Activated gamma-delta T cell treated with anti-CD3 and anti-CD28 coated beads, Interleukin-2, amount 50 U/mL, for 16 hours (primary cell): ENCODE results near the gene CELSR3.

Source experiments
- DNase-seq: peaks from one replicate; pipeline ENCODE4 v3.0.0-alpha.2; 2020; ENCODE audit warnings: low read depth

The CELSR3 gene

DNA sequence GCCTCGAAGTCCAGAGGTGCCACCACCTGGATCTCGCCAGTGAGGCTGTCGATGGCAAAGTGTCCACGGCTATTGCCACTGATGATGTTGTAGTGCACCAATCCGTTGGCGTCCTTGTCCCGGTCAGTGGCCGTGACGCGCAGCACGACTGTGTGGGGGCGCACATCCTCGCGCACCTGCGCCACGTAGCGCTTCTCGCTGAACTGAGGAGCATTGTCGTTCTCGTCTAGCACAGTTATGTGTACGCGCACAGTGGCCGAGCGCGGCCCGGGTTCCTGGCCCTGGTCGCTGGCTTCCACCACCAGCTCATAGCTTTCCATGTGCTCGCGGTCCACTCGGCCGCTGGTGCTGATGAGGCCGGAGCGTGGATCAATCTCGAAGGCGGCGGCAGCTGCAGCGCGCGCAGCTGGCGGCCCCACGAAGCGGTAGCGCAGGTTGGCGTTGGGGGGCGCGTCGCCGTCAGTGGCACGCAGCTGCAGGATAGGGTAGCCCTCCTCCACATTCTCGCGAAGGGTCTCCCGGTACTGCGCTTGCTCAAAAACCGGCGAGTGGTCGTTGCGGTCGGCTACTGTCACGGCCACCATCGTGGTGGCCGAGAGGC is 1.8 kb downstream of the CELSR3 start:
- no peak for DNase-seq

DNA sequence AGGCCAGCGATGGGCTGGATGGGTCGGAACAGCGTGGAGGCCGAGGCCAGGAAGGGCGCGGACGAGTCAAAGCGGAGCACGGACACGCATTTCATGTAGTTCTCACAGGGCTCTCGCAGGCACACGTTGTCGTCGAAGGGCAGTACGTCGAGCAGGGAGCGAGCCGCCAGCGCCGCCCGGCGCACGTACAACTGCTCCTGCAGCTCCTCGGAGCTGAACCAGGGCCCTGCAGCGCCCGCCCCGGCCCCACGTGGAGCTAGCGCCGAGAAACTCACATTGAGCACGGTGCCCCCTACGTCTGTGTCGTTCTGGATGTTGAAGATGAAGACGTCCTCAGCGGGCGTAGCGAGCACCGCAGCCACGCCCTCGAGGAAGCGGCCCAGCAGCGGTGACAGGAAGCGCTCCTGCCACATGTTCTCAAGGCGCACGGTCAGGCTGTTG is 5.8 kb downstream of the CELSR3 start:
- no peak for DNase-seq

GRCh38 chr3:48656061-48656840 is 6.4 kb downstream of the CELSR3 start:
- peak; percentile 72 for DNase-seq

DNA sequence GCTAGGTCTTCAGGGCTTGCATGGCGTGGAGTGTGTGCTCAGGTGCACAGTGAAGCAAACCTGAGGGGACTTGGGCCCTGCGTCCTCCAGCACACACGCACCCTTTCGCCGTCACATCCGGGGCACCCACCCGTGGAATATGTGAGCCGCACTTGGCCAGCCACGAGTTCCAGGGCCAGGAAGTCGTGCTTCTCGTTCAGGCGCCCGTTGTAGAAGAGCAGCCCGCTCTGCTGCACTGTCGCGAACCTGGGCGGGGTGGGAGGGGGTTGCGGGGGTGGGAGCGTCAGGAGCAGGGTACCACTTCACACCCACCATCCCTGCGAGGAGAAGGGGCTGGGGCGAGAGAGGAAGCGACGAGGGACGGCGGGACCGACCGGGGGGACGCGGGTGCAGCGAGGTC is 7.1 kb downstream of the CELSR3 start:
- DNase-seq: peak; percentile 35

DNA sequence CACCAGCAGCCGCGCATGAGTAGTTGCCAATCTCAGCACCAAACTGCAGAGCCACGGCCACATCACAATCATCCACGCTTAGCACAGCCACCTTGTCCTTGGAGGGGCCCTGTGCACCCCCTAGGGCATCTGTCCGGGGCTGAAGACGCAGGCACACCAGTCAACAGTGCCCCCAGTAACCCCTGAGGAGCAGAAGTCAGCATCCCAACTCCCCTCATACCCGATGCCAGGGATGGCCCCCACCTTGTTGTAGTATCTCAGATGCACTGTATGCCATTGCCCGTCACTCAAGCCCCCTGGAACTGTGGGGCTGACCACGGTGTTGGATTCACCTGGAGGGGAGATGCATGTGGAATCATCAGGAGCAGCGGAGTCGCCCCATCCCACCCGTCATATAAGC is 7.6 kb downstream of the CELSR3 start:
- no peak for DNase-seq

- no peak for DNase-seq
Observed at GRCh38 chr3:48652923-48653715, 9.6 kb downstream of the CELSR3 start.

DNA sequence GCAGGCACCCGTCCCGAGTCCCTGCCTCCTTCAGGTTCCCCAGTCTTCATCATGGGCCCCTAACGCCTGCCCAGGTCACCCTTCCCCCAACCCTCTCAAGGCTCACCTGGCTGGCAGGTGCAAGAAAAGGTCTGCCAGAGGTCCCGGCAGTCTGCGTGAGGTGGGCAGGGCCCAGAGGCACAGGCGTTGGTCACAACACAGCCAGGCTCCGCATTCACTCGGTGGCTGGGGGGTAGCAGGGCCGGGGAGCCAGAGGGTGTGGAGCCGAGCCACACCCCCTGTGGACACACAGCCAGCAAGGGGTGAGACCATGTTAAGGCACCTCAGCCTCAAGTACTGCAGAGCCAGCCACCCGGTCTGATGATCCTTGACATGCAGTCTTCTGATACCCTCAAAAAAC is 10.9 kb downstream of the CELSR3 start:
- no peak for DNase-seq

GRCh38 chr3:48650723-48651122 is 12.0 kb downstream of the CELSR3 start:
- no peak for DNase-seq

- no peak for DNase-seq
Observed at GRCh38 chr3:48648188-48648850, 14.4 kb downstream of the CELSR3 start.

- DNase-seq: no peak
Observed at GRCh38 chr3:48647714-48648113, 15.0 kb downstream of the CELSR3 start.

DNA sequence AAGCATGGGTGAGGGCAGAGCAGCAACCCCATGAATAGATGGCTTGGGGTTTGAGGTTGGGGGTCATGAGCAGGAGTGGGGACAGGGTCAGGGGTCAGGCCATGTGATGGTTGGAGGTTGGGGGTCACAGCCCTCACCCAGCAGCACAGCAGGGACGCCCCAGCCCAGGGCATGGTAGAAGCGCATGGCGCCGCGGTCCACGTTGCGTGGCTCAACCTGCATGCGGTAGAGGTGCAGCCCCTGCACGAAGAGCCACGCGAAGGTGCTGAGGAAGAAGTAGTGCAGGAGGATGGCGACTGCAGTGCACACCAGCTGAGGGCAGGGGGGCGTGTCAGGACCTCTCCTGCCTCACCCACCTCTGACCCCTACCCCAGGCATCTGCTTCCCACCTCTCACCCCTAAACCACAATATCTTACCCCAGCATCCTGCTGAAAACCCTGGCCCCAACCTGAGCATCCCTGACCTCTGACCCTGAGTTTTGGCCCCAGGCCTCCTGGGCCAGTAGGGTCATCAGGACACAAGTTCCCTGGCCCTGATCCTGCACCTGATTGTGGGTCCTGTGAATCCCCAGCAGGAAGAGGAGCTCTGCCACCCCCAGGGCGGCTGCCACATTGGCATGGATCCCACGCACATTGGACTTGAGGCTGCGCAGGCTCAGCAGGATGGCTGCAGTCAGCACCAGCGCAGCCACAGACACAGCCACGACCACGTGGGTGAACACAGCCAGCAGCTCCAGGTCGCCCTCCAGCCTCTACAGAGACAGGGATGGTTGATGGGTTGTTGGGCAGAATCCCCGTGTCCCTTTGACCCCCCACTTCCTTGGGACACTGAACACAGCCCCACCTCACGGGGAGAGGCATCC is 17.6 kb downstream of the CELSR3 start:
- no peak for DNase-seq

DNA sequence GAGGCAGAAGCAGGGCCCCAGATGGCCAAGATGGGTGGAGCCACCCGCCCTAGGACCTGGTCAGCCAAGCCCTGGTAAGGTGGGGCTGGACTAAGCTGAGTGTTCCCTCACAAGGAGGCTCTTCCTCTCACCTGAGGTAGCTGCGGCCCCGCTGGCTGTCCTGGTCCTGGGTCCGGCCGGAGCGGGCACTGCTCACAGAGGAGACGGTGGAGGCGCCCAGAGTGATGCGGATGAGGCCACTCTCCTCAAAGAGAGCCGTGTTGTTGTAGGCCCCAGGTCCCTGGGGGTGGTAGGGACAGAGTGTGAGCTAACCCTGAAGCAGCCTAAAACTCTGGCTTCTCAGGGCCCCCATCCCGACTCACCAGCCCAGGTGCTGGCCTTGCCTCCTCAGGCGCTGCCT is 20.1 kb downstream of the CELSR3 start:
- DNase-seq: no peak

- no peak for DNase-seq
Observed at GRCh38 chr3:48641396-48641795, 21.3 kb downstream of the CELSR3 start.

DNA sequence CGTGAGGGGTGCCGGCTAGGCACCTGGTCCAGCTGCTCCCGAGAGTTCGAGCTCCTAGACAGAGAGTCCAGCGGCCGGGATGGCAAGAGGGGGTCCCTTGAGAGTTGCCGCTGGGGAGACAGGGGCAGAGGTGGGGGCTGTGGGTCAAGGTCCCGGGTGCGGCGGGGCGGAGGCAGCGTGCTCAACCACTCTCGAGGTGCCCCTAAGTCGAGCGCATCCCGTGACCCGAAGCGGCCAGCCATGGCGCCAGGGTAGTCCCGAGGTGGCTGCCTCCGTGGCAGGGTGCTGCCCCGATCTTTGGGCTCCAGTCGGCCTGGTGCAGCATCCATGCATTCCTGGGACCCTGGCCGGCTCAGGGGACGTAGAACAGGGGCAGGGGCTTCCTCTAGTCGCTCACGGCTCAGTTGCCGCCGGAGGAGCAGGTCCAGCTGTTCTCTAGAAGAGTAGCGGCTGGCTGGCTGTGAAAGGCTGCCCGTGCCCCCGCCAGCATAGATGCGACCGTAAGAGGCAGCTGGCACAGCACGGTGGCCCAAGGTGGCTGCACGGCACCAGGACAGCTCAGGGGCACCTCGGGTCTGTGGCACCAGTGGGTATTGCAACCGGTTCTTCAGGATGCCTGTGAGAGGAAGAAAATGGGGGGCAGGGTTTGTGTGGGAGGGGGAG is 22.6 kb downstream of the CELSR3 start:
- DNase-seq: no peak

DNA sequence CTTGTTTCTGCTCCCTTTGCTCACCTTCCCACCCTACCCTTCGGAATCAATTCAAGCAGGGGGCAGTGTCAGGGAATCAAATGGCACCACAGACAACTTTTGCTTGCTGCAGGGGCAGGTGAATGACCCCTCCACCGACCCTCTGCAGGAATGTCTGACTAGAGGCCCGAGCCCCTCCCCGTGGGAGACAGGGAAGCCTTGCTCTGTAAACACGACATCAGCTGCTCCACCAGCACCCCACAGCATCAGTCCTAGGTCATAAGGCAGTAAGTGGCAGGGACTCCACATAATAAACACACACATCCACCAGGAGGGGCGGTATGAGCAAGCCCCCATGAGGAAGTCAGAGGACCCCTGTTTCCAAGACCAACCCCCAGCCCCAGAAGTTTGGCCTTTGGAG is 25.4 kb downstream of the CELSR3 start:
- DNase-seq: no peak

- DNase-seq: no peak
Observed at GRCh38 chr3:48636149-48636655, 26.5 kb downstream of the CELSR3 start.

GRCh38 chr3:48635222-48636021 is 27.3 kb downstream of the CELSR3 start, which contains the start of gene SLC26A6:
Gene SLC26A6 (minus strand): TSS chr3:48635461. CDS start chr3:48635393, 68 bp downstream.
- DNase-seq: peak; percentile 89

DNA sequence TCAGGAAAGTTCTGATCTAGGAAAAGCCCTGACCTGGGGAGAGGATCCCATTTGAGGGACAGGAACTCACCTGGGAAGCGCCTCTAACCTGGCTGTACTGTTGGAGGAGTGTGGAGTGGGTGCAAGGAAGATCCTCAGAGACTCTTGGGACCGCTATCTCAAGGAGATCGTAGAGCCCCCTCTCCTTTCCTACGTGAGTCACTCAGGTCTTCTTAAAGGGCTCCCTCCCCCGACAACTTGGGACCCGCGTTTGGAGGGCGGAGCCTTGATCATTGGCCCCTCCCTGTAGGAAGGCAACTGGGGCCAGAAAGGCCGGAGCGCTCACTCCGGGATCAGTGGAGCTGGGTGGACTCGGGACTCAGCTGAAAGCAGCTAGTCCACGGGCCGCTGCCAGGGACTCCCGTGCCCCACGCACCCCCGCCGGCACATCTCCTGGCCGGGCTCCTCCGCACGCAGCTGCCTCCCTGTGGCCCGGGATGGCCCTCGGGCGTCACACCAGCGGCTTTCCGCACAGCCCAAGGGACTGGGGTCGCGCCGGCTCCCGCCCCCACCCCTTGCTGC is 27.9 kb downstream of the CELSR3 start:
- DNase-seq: peak; percentile 28

- no peak for DNase-seq
Observed at GRCh38 chr3:48633743-48634142, 28.9 kb downstream of the CELSR3 start.
